GM18873 (cell line): Measurements from ENCODE around the gene LSM7.

Experiments
- ATAC-seq: cut with Tn5 transposase; IDR thresholded peaks from one replicate; pipeline ENCODE4 v1.9.1; 2021; ENCODE audit warnings: mild to moderate bottlenecking, moderate library complexity, moderate number of reproducible peaks; ENCODE audit not compliant: unreplicated experiment, low FRiP score

The LSM7 gene

GRCh38 chr19:2305452-2306280 is 22.7 kb downstream of the LSM7 start:
- ATAC-seq = no peak

GRCh38 chr19:2303211-2303798 is 25.1 kb downstream of the LSM7 start:
- ATAC-seq = no peak

- ATAC-seq = no peak
These were observed 25.8 kb downstream of the LSM7 start for GRCh38 chr19:2302319-2303210.

- ATAC-seq = no peak
These were observed 27.9 kb downstream of the LSM7 start for GRCh38 chr19:2300533-2300932.

GRCh38 chr19:2296141-2296540 is 32.2 kb downstream of the LSM7 start:
- no peak for ATAC-seq

- ATAC-seq = no peak
These were observed 33.6 kb downstream of the LSM7 start for GRCh38 chr19:2294687-2295335.

GRCh38 chr19:2291185-2291751 is 37.1 kb downstream of the LSM7 start:
- no peak for ATAC-seq

- no peak for ATAC-seq
These were observed 37.8 kb downstream of the LSM7 start for GRCh38 chr19:2290441-2291184.

GRCh38 chr19:2289714-2290435 is 38.5 kb downstream of the LSM7 start:
- no peak for ATAC-seq

- no peak for ATAC-seq
These were observed 39.3 kb downstream of the LSM7 start for GRCh38 chr19:2288818-2289713.

GRCh38 chr19:2288338-2288817 is 40.0 kb downstream of the LSM7 start:
- no peak for ATAC-seq

- no peak for ATAC-seq
These were observed 40.6 kb downstream of the LSM7 start for GRCh38 chr19:2287585-2288337.

- no peak for ATAC-seq
These were observed 41.8 kb downstream of the LSM7 start for GRCh38 chr19:2286402-2287140.

- ATAC-seq = no peak
These were observed 44.4 kb downstream of the LSM7 start for GRCh38 chr19:2283835-2284507.

- no peak for ATAC-seq
These were observed 45.5 kb downstream of the LSM7 start for GRCh38 chr19:2282862-2283237.
